ENCODE data around the gene PFDN1. TPM values are rescaled to one million over a fixed set of nuclear protein-coding genes. Genes with fewer than 3 reads are reported as not detected.

PFDN1 gene
- total RNA-seq, 5 donors from 2014 or later (not counting 1 experiment from before 2014, with no cell fraction given): 26.9 to 32.2 (median 28.1) TPM

- ChIA-PET CTCF (interaction anchor here in 1 of 2 donors (0.5 to 1.0 kb wide), 2 partner anchors 20 to 48 kb away, joined by 3 read pairs; no protein-coding TSS in a partner anchor), POLR2A (interaction anchor here in 1 of 2 donors (0.7 kb wide), 1 partner anchor 423 kb away, joined by 4 read pairs; no protein-coding TSS in a partner anchor)
- ATAC-seq (replicated peaks in 1 of 4) (no peak), DNase-seq (no peak)
- Histone ChIP-seq H3K36me3 (ENCODE audit: control insufficient read depth in 2 of 2, extremely low read depth in 1 of 2, insufficient read depth in 1 of 2, low read length in 1 of 2) (peaks cover 0 to 5% of the 10 kb centered on the region in 2 donors), H3K27me3 (replicated peaks in 1 of 2; ENCODE audit: control insufficient read depth in 2 of 2, extremely low read depth in 1 of 2, insufficient read depth in 2 of 2, low read length in 1 of 2) (no peaks in the 10 kb centered on the region), H3K4me1 (ENCODE audit: control insufficient read depth in 1 of 2, extremely low read depth in 1 of 2, insufficient read depth in 2 of 2, low read length in 2 of 2) (peaks cover 0 to 18% of the 10 kb centered on the region in 2 experiments), H3K4me3 (ENCODE audit: control insufficient read depth in 1 of 2, extremely low read depth in 1 of 2, low read length in 1 of 2) (no peak overlapping the region), H3K27ac (ENCODE audit: low read length) (no peak overlapping the region), H3K9me3 (no peaks in the 10 kb centered on the region)
- no peaks in the 10 kb centered on the region for H3K27me3 Mint-ChIP-seq
- no CpG with 5 or more reads among the region's 1 CpG for WGBS (ENCODE audit: insufficient coverage)
- H3K27ac Mint-ChIP-seq: no peak overlapping the region
- peaks cover 59 to 85% (median 68%) of the 10 kb centered on the region in 3 donors for H3K4me1 Mint-ChIP-seq
- H3K9me3 Mint-ChIP-seq: no peaks in the 10 kb centered on the region
- H3K36me3 Mint-ChIP-seq: peaks cover 26% of the 10 kb centered on the region
- H3K4me3 Mint-ChIP-seq: peak overlapping the region in 1 of 3 donors; percentile 38
Measured at GRCh38 chr5:140292212-140293036, 10.5 kb downstream of the PFDN1 start.

- no peaks in the 10 kb centered on the region for H3K9me3 ChIP-seq
- Mint-ChIP-seq H3K4me1 (peaks cover 34 to 60% (median 48%) of the 10 kb centered on the region in 3 donors), H3K9me3 (no peaks in the 10 kb centered on the region), H3K27ac (no peak overlapping the region), H3K27me3 (no peaks in the 10 kb centered on the region), H3K36me3 (peaks cover 16% of the 10 kb centered on the region), H3K4me3 (no peak overlapping the region)
- H3K4me1 ChIP-seq (ENCODE audit: control insufficient read depth in 1 of 2, extremely low read depth in 1 of 2, insufficient read depth in 2 of 2, low read length in 2 of 2): peaks cover 0 to 3% of the 10 kb centered on the region in 2 experiments
- H3K27me3 ChIP-seq (replicated peaks in 1 of 2; ENCODE audit: control insufficient read depth in 2 of 2, extremely low read depth in 1 of 2, insufficient read depth in 2 of 2, low read length in 1 of 2): no peaks in the 10 kb centered on the region
- ATAC-seq (replicated peaks in 1 of 4) (no peak), DNase-seq (no peak)
- peaks cover 0 to 2% of the 10 kb centered on the region in 2 donors for H3K36me3 ChIP-seq (ENCODE audit: control insufficient read depth in 2 of 2, extremely low read depth in 1 of 2, insufficient read depth in 1 of 2, low read length in 1 of 2)
- WGBS (ENCODE audit: insufficient coverage): 100% methylated on average over 1 of the region's 7 CpGs
- CTCF ChIA-PET: interaction anchor here in 1 of 2 donors (0.9 kb wide), 1 partner anchor 44 kb away, joined by 3 read pairs; no protein-coding TSS in a partner anchor
- H3K4me3 ChIP-seq (ENCODE audit: control insufficient read depth in 1 of 2, extremely low read depth in 1 of 2, low read length in 1 of 2): no peak overlapping the region
- H3K27ac ChIP-seq (ENCODE audit: low read length): no peak overlapping the region
- POLR2A ChIA-PET: no interaction called here
Measured at GRCh38 chr5:140287801-140288521, 14.9 kb downstream of the PFDN1 start.

GRCh38 chr5:140286424-140286823 is 16.5 kb downstream of the PFDN1 start:
- Mint-ChIP-seq H3K36me3 (peaks cover 13% of the 10 kb centered on the region), H3K4me3 (no peak overlapping the region), H3K27ac (no peak overlapping the region), H3K4me1 (peaks cover 27 to 53% (median 42%) of the 10 kb centered on the region in 3 donors), H3K27me3 (no peaks in the 10 kb centered on the region), H3K9me3 (no peaks in the 10 kb centered on the region)
- ChIA-PET POLR2A (no interaction called here), CTCF (no interaction called here)
- H3K27me3 ChIP-seq (replicated peaks in 1 of 2; ENCODE audit: control insufficient read depth in 2 of 2, extremely low read depth in 1 of 2, insufficient read depth in 2 of 2, low read length in 1 of 2): no peaks in the 10 kb centered on the region
- H3K9me3 ChIP-seq: no peaks in the 10 kb centered on the region
- no peaks in the 10 kb centered on the region for H3K4me1 ChIP-seq (ENCODE audit: control insufficient read depth in 1 of 2, extremely low read depth in 1 of 2, insufficient read depth in 2 of 2, low read length in 2 of 2)
- H3K36me3 ChIP-seq (ENCODE audit: control insufficient read depth in 2 of 2, extremely low read depth in 1 of 2, insufficient read depth in 1 of 2, low read length in 1 of 2): no peaks in the 10 kb centered on the region
- H3K27ac ChIP-seq (ENCODE audit: low read length): no peak overlapping the region
- DNase-seq (no peak), ATAC-seq (replicated peaks in 1 of 4) (no peak)
- H3K4me3 ChIP-seq (ENCODE audit: control insufficient read depth in 1 of 2, extremely low read depth in 1 of 2, low read length in 1 of 2): no peak overlapping the region
- WGBS (ENCODE audit: insufficient coverage): 100% methylated on average over 2 of the region's 5 CpGs

GRCh38 chr5:140284013-140284412 is 18.9 kb downstream of the PFDN1 start:
- ATAC-seq (replicated peaks in 1 of 4) (no peak), DNase-seq (no peak)
- 100% methylated on average over 1 of the region's 3 CpGs for WGBS (ENCODE audit: insufficient coverage)
- ChIA-PET CTCF (no interaction called here), POLR2A (no interaction called here)
- no peaks in the 10 kb centered on the region for H3K9me3 Mint-ChIP-seq
- H3K4me3 Mint-ChIP-seq: no peak overlapping the region
- Histone ChIP-seq H3K27ac (ENCODE audit: low read length) (no peak overlapping the region), H3K9me3 (no peaks in the 10 kb centered on the region), H3K4me3 (ENCODE audit: control insufficient read depth in 1 of 2, extremely low read depth in 1 of 2, low read length in 1 of 2) (no peak overlapping the region), H3K36me3 (ENCODE audit: control insufficient read depth in 2 of 2, extremely low read depth in 1 of 2, insufficient read depth in 1 of 2, low read length in 1 of 2) (peaks cover 0 to 4% of the 10 kb centered on the region in 2 donors), H3K4me1 (ENCODE audit: control insufficient read depth in 1 of 2, extremely low read depth in 1 of 2, insufficient read depth in 2 of 2, low read length in 2 of 2) (no peaks in the 10 kb centered on the region), H3K27me3 (replicated peaks in 1 of 2; ENCODE audit: control insufficient read depth in 2 of 2, extremely low read depth in 1 of 2, insufficient read depth in 2 of 2, low read length in 1 of 2) (no peaks in the 10 kb centered on the region)
- peaks cover 2% of the 10 kb centered on the region for H3K36me3 Mint-ChIP-seq
- no peak overlapping the region for H3K27ac Mint-ChIP-seq
- peaks cover 17 to 30% (median 26%) of the 10 kb centered on the region in 3 donors for H3K4me1 Mint-ChIP-seq
- no peaks in the 10 kb centered on the region for H3K27me3 Mint-ChIP-seq

GRCh38 chr5:140282266-140282665 is 20.6 kb downstream of the PFDN1 start:
- no peak overlapping the region for H3K27ac Mint-ChIP-seq
- ChIA-PET POLR2A (no interaction called here), CTCF (no interaction called here)
- H3K4me1 Mint-ChIP-seq: peaks cover 14 to 25% (median 21%) of the 10 kb centered on the region in 3 donors
- peaks cover 10% of the 10 kb centered on the region for H3K36me3 Mint-ChIP-seq
- Histone ChIP-seq H3K27me3 (replicated peaks in 1 of 2; ENCODE audit: control insufficient read depth in 2 of 2, extremely low read depth in 1 of 2, insufficient read depth in 2 of 2, low read length in 1 of 2) (no peaks in the 10 kb centered on the region), H3K9me3 (no peaks in the 10 kb centered on the region), H3K36me3 (ENCODE audit: control insufficient read depth in 2 of 2, extremely low read depth in 1 of 2, insufficient read depth in 1 of 2, low read length in 1 of 2) (peaks cover 0 to 4% of the 10 kb centered on the region in 2 donors), H3K4me1 (ENCODE audit: control insufficient read depth in 1 of 2, extremely low read depth in 1 of 2, insufficient read depth in 2 of 2, low read length in 2 of 2) (no peaks in the 10 kb centered on the region), H3K27ac (ENCODE audit: low read length) (no peak overlapping the region), H3K4me3 (ENCODE audit: control insufficient read depth in 1 of 2, extremely low read depth in 1 of 2, low read length in 1 of 2) (no peak overlapping the region)
- WGBS (ENCODE audit: insufficient coverage): no CpG with 5 or more reads among the region's 2 CpGs
- ATAC-seq (replicated peaks in 1 of 4): no peak
- H3K9me3 Mint-ChIP-seq: no peaks in the 10 kb centered on the region
- no peaks in the 10 kb centered on the region for H3K27me3 Mint-ChIP-seq
- DNase-seq: no peak
- no peak overlapping the region for H3K4me3 Mint-ChIP-seq

GRCh38 chr5:140275837-140276236 is 27.1 kb downstream of the PFDN1 start:
- Mint-ChIP-seq H3K27me3 (no peaks in the 10 kb centered on the region), H3K9me3 (no peaks in the 10 kb centered on the region), H3K4me3 (no peak overlapping the region), H3K4me1 (peaks cover 3 to 28% (median 13%) of the 10 kb centered on the region in 3 donors), H3K27ac (no peak overlapping the region), H3K36me3 (peaks cover 32% of the 10 kb centered on the region)
- Histone ChIP-seq H3K4me3 (ENCODE audit: control insufficient read depth in 1 of 2, extremely low read depth in 1 of 2, low read length in 1 of 2) (no peak overlapping the region), H3K27ac (ENCODE audit: low read length) (no peak overlapping the region), H3K36me3 (ENCODE audit: control insufficient read depth in 2 of 2, extremely low read depth in 1 of 2, insufficient read depth in 1 of 2, low read length in 1 of 2) (peaks cover 2 to 8% of the 10 kb centered on the region in 2 donors), H3K4me1 (ENCODE audit: control insufficient read depth in 1 of 2, extremely low read depth in 1 of 2, insufficient read depth in 2 of 2, low read length in 2 of 2) (peaks cover 0 to 5% of the 10 kb centered on the region in 2 experiments), H3K9me3 (no peaks in the 10 kb centered on the region), H3K27me3 (replicated peaks in 1 of 2; ENCODE audit: control insufficient read depth in 2 of 2, extremely low read depth in 1 of 2, insufficient read depth in 2 of 2, low read length in 1 of 2) (no peaks in the 10 kb centered on the region)
- ATAC-seq (replicated peaks in 1 of 4) (no peak), DNase-seq (no peak)
- CTCF ChIA-PET: no interaction called here
- POLR2A ChIA-PET: interaction anchor here in 1 of 2 donors (0.7 kb wide), 1 partner anchor 9 kb away, joined by 4 read pairs; no protein-coding TSS in a partner anchor
